ENCODE results near the gene FOXD1. TPM values are rescaled to one million over a fixed set of nuclear protein-coding genes. Genes with fewer than 3 reads are reported as not detected.
A peak's percentile ranks its signal among the peaks of the same experiment; 100 is the strongest.

Gene FOXD1
- total and polyA plus RNA-seq, 2 of the 4 experiments (the other 2 are of a cell fraction) = 3.2 to 23.1 TPM

GRCh38 chr5:73442996-73443627 lies 5.5 kb downstream of the FOXD1 start:
- H3K4ac ChIP-seq (ENCODE audit: low read depth, low read length) = peak overlapping the region; percentile 79; the same call in 1 of the 2 replicates
- H3K4me1 ChIP-seq (ENCODE audit: control insufficient read depth, insufficient read depth, low read length) = peaks cover 17% of the 10 kb centered on the region
- DNase-seq (peak; percentile 48), ATAC-seq (ENCODE audit: low read depth) (no peak)
- H2BK5ac ChIP-seq (ENCODE audit: low read depth, low read length, poor library complexity, severe bottlenecking) = no peak overlapping the region
- H4K91ac ChIP-seq (ENCODE audit: insufficient read depth, low read depth, low read length) = no peak overlapping the region
- H2AK9ac ChIP-seq (replicated peaks; ENCODE audit: low read depth, low read length, poor library complexity) = no peak overlapping the region
- H2BK20ac ChIP-seq (ENCODE audit: low read depth, low read length) = peak overlapping the region; percentile 16; the same call in 1 of the 2 replicates
- no peak overlapping the region for H2BK15ac ChIP-seq (ENCODE audit: low read depth, low read length)
- H3K36me3 ChIP-seq (ENCODE audit: control insufficient read depth, insufficient read depth, low read length) = peaks cover 8% of the 10 kb centered on the region; the same call in 1 of the 2 replicates
- no peak overlapping the region for H3K4me3 ChIP-seq (ENCODE audit: insufficient read depth, low read depth, low read length)
- H3K9me3 ChIP-seq (ENCODE audit: control insufficient read depth, insufficient read depth, low read length) = no peaks in the 10 kb centered on the region
- H3K23ac ChIP-seq (ENCODE audit: low read depth, low read length) = peak overlapping the region; percentile 98; the same call in 1 of the 2 replicates
- peak overlapping the region; percentile 18; the same call in 1 of the 2 replicates for H3K18ac ChIP-seq (ENCODE audit: low read depth, low read length)
- H4K8ac ChIP-seq (ENCODE audit: low read depth in 2 of 2, low read length in 2 of 2) = 0 out of 4 replicates have a peak overlapping the region, but pooled peaks of 1 of the 2 experiments have one; percentile 12
- H3K9me1 ChIP-seq (ENCODE audit: insufficient read depth, low read length) = peaks cover 4% of the 10 kb centered on the region
- peaks cover 9% of the 10 kb centered on the region; the same call in 1 of the 2 replicates for H4K20me1 ChIP-seq (ENCODE audit: insufficient read depth, low read length)
- H3K27me3 ChIP-seq (ENCODE audit: control insufficient read depth, insufficient read depth, low read length) = no peaks in the 10 kb centered on the region
- peak overlapping the region; percentile 61; the same call in 1 of the 2 replicates for H3K14ac ChIP-seq (replicated peaks; ENCODE audit: low read depth, low read length)
- 60% methylated on average over 1 of the region's 4 CpGs; no CpG with 5 or more reads in 1 of the 2 experiments for WGBS, 2 experiments (ENCODE audit: extremely low coverage in 2 of 2, insufficient read length in 1 of 2)
- no peak overlapping the region for H3K27ac ChIP-seq (ENCODE audit: insufficient read depth, low read length)
- peak overlapping the region; percentile 17 for H3K4me2 ChIP-seq (ENCODE audit: low read depth, low read length)
- H3K9ac ChIP-seq (ENCODE audit: low read depth, low read length) = no peak overlapping the region
- H2AFZ ChIP-seq (replicated peaks; ENCODE audit: low read length, poor library complexity) = no peak overlapping the region
- H2AK5ac ChIP-seq (ENCODE audit: low read depth, low read length) = no peak overlapping the region; the same call in 1 of the 2 replicates
- peak overlapping the region; percentile 60; the same call in 1 of the 2 replicates for H2BK120ac ChIP-seq (ENCODE audit: low read depth, low read length)
- TF ChIP-seq MAZ (IDR thresholded peaks at IDR 0.05; ENCODE audit: borderline replicate concordance, low read depth, low read length) (no peak), RFX5 (IDR thresholded peaks at IDR 0.05; ENCODE audit: low read depth, low read length) (no peak)
- POLR2A ChIA-PET (ENCODE audit: unreplicated experiment) = interaction anchor here (0.6 kb wide), 1 partner anchor 97 kb away, joined by 3 read pairs; no protein-coding TSS in a partner anchor
- intact Hi-C loops (cut with micrococcal nuclease) (loop anchor here (2.0 kb wide), 1 partner anchor 78 kb away; no protein-coding TSS in a partner anchor), in situ Hi-C loops (cut with MboI; ENCODE audit: low sequenced_read_pairs) (loop anchor here (5.0 to 10.0 kb wide), 3 partner anchors 76 to 358 kb away; no protein-coding TSS in a partner anchor), dilution Hi-C loops (cut with HindIII; ENCODE audit: low sequenced_read_pairs, unreplicated experiment) (no loop called here)
- H4K5ac ChIP-seq (ENCODE audit: low read depth, low read length) = no peak overlapping the region
- H3K56ac ChIP-seq (ENCODE audit: extremely low read depth, insufficient read depth, low read length) = no peak overlapping the region
- CTCF ChIA-PET = interaction anchor here (0.6 to 2.3 kb wide), 4 partner anchors 8 to 227 kb away, joined by 3 to 7 read pairs (median 4); no protein-coding TSS in a partner anchor
- BruUV-seq (replicated peaks) = no TSS peak
- peaks cover 16 to 46% of the 10 kb centered on the region in 2 experiments for H3K79me1 ChIP-seq (ENCODE audit: low read depth in 1 of 2, low read length in 2 of 2)

Measured in IMR-90 (cell line).